GM23248 (cell line): Measurements from ENCODE around the gene ZNF326. TPM values are rescaled to one million over a fixed set of nuclear protein-coding genes. Genes with fewer than 3 reads are reported as not detected.

Experiments
- DNase-seq: peaks from one replicate; pipeline ENCODE4 v3.0.0-alpha.2; 2015
- H2AFZ ChIP-seq: fragments of 200-600 bp; sonication (generic); 2 replicates; pipeline ENCODE4 v1.6.1; 2016; ENCODE audit warnings: antibody characterized with exemption
- H3F3A ChIP-seq: fragments of 200-600 bp; sonication (generic); 2 replicates; pipeline ENCODE4 v1.6.1; 2016; ENCODE audit warnings: mild to moderate bottlenecking, antibody characterized with exemption, mixed run types; ENCODE audit not compliant: insufficient read depth
- H3K27ac ChIP-seq: fragments of 200-600 bp; sonication (generic); 2 replicates; pipeline ENCODE4 v1.5.1; 2016; ENCODE audit warnings: mild to moderate bottlenecking
- H3K27me3 ChIP-seq: fragments of 200-600 bp; sonication (generic); replicated peaks from 2 replicates; pipeline ENCODE4 v1.6.1; 2016; ENCODE audit warnings: mild to moderate bottlenecking; ENCODE audit not compliant: insufficient read depth
- H3K36me3 ChIP-seq: fragments of 200-600 bp; sonication (generic); 2 replicates; pipeline ENCODE4 v1.6.1; 2016; ENCODE audit warnings: low read depth, mild to moderate bottlenecking
- H3K4me1 ChIP-seq: fragments of 200-600 bp; sonication (generic); 2 replicates; pipeline ENCODE4 v1.6.1; 2016; ENCODE audit warnings: mild to moderate bottlenecking; ENCODE audit not compliant: insufficient read depth
- H3K4me2 ChIP-seq: fragments of 200-600 bp; sonication (generic); one replicate; pipeline ENCODE4 v1.6.1; 2016; ENCODE audit warnings: mild to moderate bottlenecking; ENCODE audit not compliant: unreplicated experiment
- H3K4me3 ChIP-seq: fragments of 200-600 bp; sonication (generic); 2 replicates; pipeline ENCODE4 v1.5.1; 2016; ENCODE audit warnings: mild to moderate bottlenecking
- H3K79me2 ChIP-seq: fragments of 200-600 bp; sonication (generic); 2 replicates; pipeline ENCODE4 v1.6.1; 2016; ENCODE audit warnings: mild to moderate bottlenecking; ENCODE audit not compliant: insufficient read depth
- H3K9ac ChIP-seq: fragments of 200-600 bp; sonication (generic); 2 replicates; pipeline ENCODE4 v1.6.1; 2016; ENCODE audit warnings: mild to moderate bottlenecking
- H3K9me2 ChIP-seq: fragments of 200-600 bp; sonication (generic); 2 replicates; pipeline ENCODE4 v1.6.1; 2016; ENCODE audit warnings: mixed run types, mild to moderate bottlenecking, moderate library complexity; ENCODE audit not compliant: insufficient read depth
- H3K9me3 ChIP-seq: fragments of 200-600 bp; sonication (generic); one replicate; pipeline ENCODE4 v1.6.1; 2017; ENCODE audit warnings: low read depth
- H4K20me1 ChIP-seq: fragments of 200-600 bp; sonication (generic); 2 replicates; pipeline ENCODE4 v1.6.0; 2016; ENCODE audit not compliant: insufficient read depth
- EZH2 ChIP-seq: fragments of 200-600 bp; sonication (generic); IDR thresholded peaks from 2 replicates; pipeline ENCODE4 v1.6.1; 2018; ENCODE audit warnings: antibody characterized with exemption, mild to moderate bottlenecking; ENCODE audit not compliant: insufficient read depth, poor library complexity, severe bottlenecking
- EZH2phosphoT487 ChIP-seq: fragments of 200-600 bp; sonication (generic); IDR thresholded peaks from 2 replicates; pipeline ENCODE4 v1.6.1; 2018; ENCODE audit warnings: antibody characterized with exemption, moderate library complexity, mild to moderate bottlenecking, low read depth; ENCODE audit not compliant: insufficient read depth
- WGBS, 2 experiments: methylation state at CpG; one replicate each; pipeline ENCODE4 v1.1.6; 2015 to 2017; ENCODE audit warnings: low lambda C conversion rate in 2 of 2, low coverage in 1 of 2; ENCODE audit errors: missing lambda C conversion rate in 2 of 2; 5-methylcytosine and 5-hydroxymethylcytosine counted together
- in situ Hi-C: fragments of 300-500 bp; cut with MboI; formaldehyde crosslinking; loops from 2 replicates; pipeline ENCODE4 v1.15.0; 2020
- polyA plus RNA-seq: library from polyadenylated mRNA; unstranded; fragments of >200 nt; fragmentation: Nextera tagmentation; extraction: Ambion mirVana; gene quantifications from 2 replicates; pipeline ENCODE4 v1.2.1, GENCODE V29; 2016
- total RNA-seq: library from RNA; depleted of rRNA; stranded (reverse); fragments of >200 nt; shearing (Covaris generic); gene quantifications from 2 replicates; pipeline ENCODE4 v1.2.3, GENCODE V29; 2014

Gene ZNF326
- total and polyA plus RNA-seq, 2 experiments from 2014 or later: 5.2 to 17.7 TPM

DNA sequence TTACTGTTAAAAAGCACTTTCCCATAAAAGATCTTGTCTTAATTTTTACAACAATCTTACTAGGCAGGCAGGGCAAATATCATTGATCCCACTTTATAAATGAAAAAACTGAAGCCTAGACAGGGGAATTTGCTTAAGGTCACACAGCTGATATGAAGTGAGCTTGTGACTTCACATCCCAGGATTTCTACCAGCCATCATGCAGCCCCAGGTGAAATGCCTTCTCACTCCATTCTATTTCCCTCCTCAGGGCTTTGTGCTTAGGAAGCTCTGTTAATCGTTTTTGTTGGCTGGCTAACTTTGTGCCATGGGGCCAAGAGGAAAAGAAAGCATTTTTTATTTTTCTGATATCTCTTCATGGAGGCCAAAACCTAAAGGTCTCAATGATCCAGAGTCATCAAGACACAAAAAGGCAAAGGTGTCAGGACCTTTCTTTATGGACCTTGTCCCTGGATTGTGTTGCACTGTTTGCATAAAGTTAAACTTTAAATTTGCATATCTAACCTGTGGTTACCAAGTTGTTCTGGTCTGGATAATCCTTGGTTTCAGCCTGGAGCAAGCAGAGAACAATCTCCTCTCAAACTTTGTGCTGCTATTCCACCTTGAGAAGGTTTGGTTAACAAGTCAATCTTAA is 44.8 kb upstream of the ZNF326 start:
- Histone ChIP-seq H3K36me3 (no peaks in the 10 kb centered on the region), H3K4me3 (no peak overlapping the region), H3K9me3 (no peaks in the 10 kb centered on the region), H2AFZ (no peak overlapping the region), H3K9me2 (no peaks in the 10 kb centered on the region), H3F3A (peaks cover 29% of the 10 kb centered on the region), H3K27ac (no peak overlapping the region), H3K79me2 (no peaks in the 10 kb centered on the region), H4K20me1 (no peaks in the 10 kb centered on the region), H3K9ac (no peak overlapping the region), H3K4me1 (peaks cover 35% of the 10 kb centered on the region), H3K27me3 (no peaks in the 10 kb centered on the region), H3K4me2 (no peak overlapping the region)
- TF ChIP-seq EZH2phosphoT487 (no peak), EZH2 (no peak)
- in situ Hi-C loops: no loop called here
- 4% methylated on average over 1 of the region's 1 CpG for WGBS, 2 experiments
- DNase-seq: no peak

DNA sequence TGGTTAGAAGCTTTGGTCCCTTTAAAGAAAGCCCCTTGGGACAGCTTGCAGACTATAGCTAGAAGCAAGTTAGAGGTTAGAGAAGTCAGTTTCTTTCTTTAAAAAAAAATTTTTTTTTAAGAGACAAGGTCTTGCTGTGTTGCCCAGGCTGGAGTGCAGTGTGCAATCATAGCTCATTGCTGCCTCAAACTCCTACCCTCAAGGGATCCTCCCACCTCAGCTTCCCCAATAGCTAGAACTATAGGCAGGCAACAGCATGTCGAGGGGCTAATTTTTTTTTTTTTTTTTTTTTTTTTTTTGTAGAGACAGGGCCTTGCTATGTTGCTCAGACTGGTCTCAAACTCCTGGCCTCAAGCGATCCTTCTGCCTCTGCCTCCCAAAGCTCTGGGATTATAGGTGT is 44.2 kb upstream of the ZNF326 start:
- in situ Hi-C loops: no loop called here
- no peak for TF ChIP-seq EZH2phosphoT487
- no peak for TF ChIP-seq EZH2
- H2AFZ ChIP-seq: no peak overlapping the region

DNA sequence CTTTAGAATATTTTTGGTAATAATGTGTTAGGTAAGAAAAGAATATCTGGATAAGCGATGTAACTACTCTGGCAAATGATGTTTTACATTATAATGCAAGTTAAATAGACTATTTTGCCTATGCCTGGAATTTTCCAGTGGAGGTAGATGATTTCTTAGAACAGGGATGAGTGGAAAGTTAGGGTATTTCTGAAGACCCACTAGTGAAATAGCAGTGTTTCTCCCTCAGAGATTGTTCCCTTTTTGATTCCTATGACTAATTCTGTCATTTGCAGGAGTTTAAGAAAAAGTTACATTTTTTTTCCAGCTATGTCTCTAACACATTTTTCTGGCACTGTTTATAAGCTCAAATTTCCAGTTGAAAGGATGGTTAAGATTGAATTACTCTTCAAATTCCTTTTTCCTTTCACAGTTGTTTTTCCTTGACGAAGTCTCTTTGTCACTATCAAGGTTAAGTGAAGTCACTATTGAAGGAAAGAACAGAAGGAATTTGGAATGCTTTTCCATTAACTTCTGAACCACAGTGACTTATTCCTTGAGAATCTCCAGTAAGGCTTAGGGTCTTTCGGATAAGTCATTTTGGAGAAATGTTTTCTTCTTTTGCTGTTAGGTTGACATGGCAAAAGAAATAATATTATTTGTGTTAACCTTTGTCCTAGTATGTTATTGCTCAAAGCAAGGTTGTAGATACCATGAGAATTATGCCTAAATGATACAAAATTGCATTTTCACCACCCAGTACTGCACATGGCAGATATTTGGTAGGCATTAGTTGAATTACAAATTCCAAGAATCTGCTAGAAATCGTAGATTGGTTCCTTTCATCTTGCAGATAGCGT is 42.9 kb upstream of the ZNF326 start:
- H3K36me3 ChIP-seq: no peaks in the 10 kb centered on the region
- no peaks in the 10 kb centered on the region for H3K79me2 ChIP-seq
- DNase-seq: peak; percentile 81
- H3K4me2 ChIP-seq: peak overlapping the region; percentile 46
- H3K9me2 ChIP-seq: no peaks in the 10 kb centered on the region
- H3K9me3 ChIP-seq: no peaks in the 10 kb centered on the region
- peak overlapping the region; percentile 97 for H3K27ac ChIP-seq
- WGBS, 2 experiments: 57 to 58% methylated on average over 5 of the region's 5 CpGs
- H2AFZ ChIP-seq: peak overlapping the region; percentile 18; the same call in 1 of the 2 replicates
- peak overlapping the region; percentile 71 for H3K9ac ChIP-seq
- in situ Hi-C loops: no loop called here
- no peak overlapping the region for H3K4me3 ChIP-seq
- TF ChIP-seq EZH2phosphoT487 (no peak), EZH2 (no peak)
- peaks cover 35% of the 10 kb centered on the region for H3K4me1 ChIP-seq
- no peaks in the 10 kb centered on the region for H3K27me3 ChIP-seq
- no peaks in the 10 kb centered on the region for H4K20me1 ChIP-seq
- peaks cover 23% of the 10 kb centered on the region for H3F3A ChIP-seq

More for the DNA sequence above, 44.2 kb upstream of the ZNF326 start:
- DNase-seq: no peak
- H3K9ac ChIP-seq: no peak overlapping the region
- no peaks in the 10 kb centered on the region for H3K36me3 ChIP-seq
- no peaks in the 10 kb centered on the region for H4K20me1 ChIP-seq
- 93 to 97% methylated on average over 2 of the region's 2 CpGs for WGBS, 2 experiments
- H3F3A ChIP-seq: peaks cover 29% of the 10 kb centered on the region
- no peaks in the 10 kb centered on the region for H3K9me3 ChIP-seq
- H3K79me2 ChIP-seq: no peaks in the 10 kb centered on the region
- no peak overlapping the region for H3K4me3 ChIP-seq
- no peaks in the 10 kb centered on the region for H3K9me2 ChIP-seq
- H3K4me2 ChIP-seq: no peak overlapping the region
- H3K27me3 ChIP-seq: no peaks in the 10 kb centered on the region
- peaks cover 35% of the 10 kb centered on the region for H3K4me1 ChIP-seq
- no peak overlapping the region for H3K27ac ChIP-seq

DNA sequence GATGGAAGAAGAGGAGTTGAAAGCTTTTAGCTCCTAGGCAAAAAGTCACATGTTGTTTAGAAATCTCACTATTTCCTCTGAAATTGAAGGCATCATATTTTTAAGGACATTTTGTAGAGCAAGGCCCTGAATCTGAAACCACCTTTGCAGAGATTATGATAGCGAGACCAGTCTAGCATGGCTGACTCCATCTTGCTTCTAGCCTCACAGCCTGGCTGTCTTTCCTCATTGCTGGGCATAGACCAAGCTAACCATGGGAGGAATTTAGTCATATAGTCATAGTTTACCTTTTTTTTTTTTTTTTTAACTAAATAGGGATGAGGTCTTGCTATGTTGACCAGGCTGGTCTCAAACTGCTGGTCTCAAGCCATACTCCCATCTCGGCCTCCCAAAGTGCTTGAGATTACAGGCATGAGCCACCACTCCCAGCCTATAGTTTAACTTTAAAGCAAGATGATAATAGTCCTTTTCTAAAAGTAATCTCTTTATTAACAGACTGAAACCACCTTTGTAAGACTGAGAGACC is 42.2 kb upstream of the ZNF326 start:
- H3K9me3 ChIP-seq: no peaks in the 10 kb centered on the region
- peak overlapping the region; percentile 46 for H3K4me2 ChIP-seq
- no peaks in the 10 kb centered on the region for H4K20me1 ChIP-seq
- no peaks in the 10 kb centered on the region for H3K27me3 ChIP-seq
- no peaks in the 10 kb centered on the region for H3K36me3 ChIP-seq
- peaks cover 35% of the 10 kb centered on the region for H3K4me1 ChIP-seq
- peak; percentile 56 for DNase-seq
- TF ChIP-seq EZH2phosphoT487 (no peak), EZH2 (no peak)
- in situ Hi-C loops: no loop called here
- WGBS, 2 experiments: 94 to 96% methylated on average over 2 of the region's 2 CpGs
- H3K27ac ChIP-seq: peak overlapping the region; percentile 97
- H3K9ac ChIP-seq: peak overlapping the region; percentile 71
- H2AFZ ChIP-seq: peak overlapping the region; percentile 44; the same call in 1 of the 2 replicates
- no peaks in the 10 kb centered on the region for H3K79me2 ChIP-seq
- H3F3A ChIP-seq: peaks cover 23% of the 10 kb centered on the region
- no peak overlapping the region for H3K4me3 ChIP-seq
- no peaks in the 10 kb centered on the region for H3K9me2 ChIP-seq
